NCI-H69 (cell line): ENCODE data around the gene UTP11.
A peak's percentile ranks its signal among the peaks of the same experiment; 100 is the strongest.

ENCODE experiments used
- DNase-seq: peaks from one replicate; lab custom pipeline; 2025; lab: John Stamatoyannopoulos, UW

The UTP11 gene

DNA sequence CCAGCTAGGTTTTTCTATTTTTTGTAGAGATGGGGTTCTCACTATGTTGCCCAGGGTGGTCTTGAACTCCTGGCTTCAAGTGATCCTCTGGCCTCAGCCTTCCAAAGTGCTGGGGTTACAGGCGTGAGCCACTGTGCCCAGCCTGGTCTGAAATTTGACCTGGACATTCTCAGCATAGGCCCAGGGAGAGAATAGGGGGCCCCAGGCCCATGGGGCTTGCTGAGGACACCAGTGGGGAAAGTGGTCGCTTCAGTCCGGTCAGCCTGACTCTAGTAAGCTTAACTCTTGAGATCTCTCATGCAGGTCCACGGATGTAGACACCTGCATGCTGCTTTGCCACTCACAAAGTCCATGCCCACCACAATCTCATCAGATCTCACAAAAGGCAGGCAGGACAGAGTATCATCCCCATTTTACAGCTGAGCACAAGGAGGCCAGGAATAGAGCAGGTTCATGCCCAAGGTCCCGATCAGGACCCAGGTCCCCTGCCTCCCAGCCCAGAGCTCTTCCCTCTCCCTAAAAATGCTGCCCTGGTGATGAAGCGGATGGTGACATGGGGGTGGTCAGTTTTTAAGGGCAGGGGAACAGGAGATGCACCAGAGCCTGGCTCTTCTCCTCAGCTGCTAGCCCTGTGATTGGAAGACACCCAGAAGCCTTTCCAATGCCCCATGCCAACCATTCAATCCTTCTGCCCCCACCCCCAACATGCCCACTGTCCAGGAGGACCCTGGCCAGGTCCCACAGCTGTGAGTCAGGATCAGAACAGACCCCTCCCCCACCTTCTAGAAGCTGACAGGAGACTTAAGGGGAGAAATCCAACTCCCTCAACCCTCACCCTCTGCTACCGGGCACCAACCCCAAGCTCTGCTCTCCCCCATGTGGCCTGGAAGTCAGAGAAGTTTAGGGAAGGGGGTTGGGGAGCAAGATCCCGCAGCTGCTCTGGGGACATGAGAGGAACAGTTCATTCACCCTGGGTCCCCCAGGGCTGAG, 9.0 kb upstream of the UTP11 start:
- DNase-seq: no peak

DNA sequence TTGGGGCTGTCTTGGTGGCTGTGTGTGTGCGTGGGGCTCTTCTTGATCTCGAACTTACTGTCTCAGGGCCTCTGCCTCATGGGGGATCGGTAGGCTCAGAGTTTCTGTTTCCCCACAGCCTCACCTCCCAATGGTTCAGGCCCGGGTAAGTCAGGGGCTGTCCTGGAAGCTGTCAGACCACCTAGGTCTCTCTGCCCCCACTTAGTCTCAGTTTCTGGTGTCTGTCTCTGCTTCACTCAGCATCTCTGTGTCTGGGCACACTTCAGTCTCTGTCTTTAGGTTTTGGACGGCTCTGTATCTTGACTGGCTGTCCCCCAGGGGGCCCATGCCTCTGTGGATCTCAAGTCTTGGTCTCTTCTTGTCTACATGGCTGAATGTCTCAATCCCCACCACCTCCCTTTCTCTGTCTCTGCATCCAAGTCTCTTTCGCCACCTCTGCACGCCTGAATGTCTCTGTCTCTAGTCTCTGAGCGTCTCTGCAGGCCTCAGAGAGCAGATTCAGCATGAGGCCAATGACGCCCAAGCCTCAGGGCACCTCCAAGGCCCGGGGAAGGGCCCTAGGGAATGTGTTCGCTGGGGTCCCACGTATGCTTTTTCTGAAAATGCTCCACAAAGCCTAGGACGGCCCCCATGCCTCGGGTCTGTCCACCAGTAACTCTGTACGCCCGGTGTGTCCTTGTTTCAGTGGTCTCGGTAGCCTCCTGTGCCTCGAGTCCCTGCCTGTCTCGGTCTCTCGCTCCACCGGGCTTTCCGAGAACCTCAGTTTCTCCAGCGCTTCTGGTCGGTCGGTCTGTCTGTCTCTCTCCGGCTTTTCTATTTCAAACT, 8.0 kb upstream of the UTP11 start:
- DNase-seq: no peak

DNA sequence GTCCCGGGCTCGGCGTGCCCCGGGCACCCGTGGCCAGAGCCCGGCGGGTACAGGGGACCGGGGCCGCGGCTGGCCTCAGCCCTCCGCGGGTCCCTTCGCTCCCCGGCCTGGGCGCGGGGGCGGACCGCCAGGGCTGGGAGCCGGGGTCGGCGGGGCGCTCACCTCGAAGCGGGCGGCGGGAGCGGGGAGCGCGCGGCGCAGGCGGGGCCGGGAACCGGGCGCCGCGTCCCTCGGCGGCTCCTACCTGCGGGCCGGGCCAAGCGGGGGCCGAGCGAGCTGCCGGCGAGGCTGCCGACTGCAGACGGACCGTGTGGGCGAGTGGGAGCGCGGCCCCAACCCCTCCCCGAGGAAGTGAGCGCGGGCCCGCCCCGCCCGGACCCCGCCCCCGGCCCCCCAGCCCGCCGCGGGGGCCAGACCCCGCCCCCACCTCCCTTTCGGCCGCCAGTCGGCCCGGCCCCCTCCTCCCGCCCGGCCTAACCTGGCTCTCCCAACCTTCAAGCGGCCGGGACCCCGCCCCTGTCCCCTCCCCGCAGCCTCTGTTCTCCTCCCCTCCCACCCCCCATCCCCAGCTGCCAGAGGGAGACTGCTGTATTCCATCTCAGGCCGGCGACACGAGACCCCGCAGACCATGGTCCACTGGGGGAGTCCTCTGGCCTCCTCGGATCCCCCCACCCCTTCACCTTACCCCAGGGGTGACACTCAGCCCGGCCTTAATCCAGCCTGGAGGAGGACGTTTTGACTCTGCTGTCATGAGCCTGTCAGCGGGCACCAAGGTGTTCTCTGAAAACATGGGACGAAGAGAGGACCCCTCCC, 7.1 kb upstream of the UTP11 start, which contains the start of gene FHL3:
TSS of gene FHL3 (minus strand) at position 320 of the 813 bp plus-strand sequence. CDS start 6,102 bp downstream, outside the sequence.
- DNase-seq: peak; percentile 67

DNA sequence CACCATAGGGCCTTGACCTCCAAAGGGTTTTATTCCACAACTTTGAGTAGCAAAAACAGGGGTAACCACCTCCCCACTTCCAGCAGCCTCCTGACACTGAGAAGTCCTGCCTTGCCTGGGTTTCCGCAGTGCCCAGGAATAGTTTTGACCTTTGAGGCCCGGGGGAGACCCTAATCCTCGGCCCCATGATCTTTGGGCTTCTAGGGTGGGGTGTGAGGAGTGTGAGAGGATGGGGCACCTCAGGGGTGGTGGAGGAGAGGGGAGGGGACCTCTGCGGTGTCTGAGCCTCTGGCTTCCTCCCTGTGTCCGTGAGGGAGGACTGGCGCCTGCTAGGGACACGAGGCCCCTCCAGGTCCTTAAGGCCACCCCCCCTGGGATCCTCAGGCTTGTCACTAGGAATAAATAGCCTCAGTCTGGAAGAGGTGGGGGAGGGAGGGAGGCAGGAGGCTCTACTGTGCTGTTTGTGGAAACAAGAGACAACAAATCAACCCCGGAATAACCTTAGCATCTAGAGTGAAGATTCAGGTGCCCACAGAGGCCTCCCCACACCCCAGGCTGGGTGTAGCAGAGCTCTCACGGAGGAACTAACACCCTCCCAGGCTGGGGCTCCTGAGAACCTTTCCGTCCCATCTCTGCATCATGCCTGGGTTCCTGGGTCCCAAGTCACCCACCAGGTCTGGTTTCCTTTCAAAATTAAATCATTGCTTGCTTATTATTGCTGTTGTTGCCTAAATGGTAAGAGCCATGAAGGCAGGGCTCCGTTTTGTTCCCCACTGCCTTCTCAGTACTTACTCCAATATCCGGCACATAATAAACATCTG, 6.3 kb upstream of the UTP11 start:
- DNase-seq: no peak

DNA sequence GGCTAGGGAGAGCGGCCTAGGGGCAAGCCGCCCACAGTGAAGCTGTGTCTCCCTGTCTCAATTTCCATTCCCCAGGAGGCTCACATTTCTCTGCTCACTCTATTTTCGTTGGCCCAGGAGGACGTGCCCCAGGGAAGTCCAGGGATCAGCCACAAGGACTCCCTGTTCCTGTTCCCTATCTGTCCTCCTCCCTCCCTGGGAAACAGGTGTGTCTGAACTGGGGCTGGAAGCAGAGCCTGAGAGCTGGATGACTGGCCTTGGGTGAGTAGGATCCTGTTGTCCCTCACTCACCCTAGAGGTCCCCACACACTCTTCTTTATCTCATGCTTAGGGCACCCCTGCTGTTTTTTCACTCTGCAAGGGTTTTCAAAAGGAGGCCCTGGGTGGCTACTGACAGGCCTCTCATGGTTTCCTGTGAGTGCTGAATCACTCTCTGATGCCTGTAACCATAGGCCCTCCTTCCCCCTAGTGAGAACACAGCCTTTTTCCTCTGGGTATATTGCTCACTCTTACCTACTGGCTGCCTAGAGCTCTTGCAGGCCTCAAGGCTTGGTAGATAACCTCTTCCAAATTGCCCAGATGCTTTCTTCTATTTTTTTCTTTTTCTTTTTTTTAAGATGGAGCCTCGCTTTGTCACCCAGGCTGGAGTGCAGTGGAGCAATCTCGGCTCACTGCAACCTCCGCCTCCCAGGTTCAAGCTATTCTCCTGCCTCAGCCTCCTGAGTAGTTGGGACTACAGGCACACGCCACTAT, 3.3 kb upstream of the UTP11 start:
- DNase-seq: no peak

DNA sequence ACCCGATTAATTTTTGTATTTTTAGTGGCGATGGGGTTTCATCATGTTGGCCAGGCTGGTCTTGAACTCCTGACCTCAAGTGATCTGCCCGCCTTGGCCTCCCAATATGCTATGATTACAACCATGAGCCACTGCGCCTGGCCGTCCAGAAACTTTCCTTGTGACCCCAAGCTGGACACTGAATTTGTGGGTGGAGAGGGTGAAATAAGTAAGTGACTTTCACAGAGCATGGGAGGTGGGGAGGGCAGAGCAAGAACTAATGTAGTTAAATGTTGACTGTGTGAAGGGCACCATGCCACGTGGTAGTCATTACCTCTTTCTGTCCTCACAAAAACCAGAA, 2.7 kb upstream of the UTP11 start:
- DNase-seq: no peak

DNA sequence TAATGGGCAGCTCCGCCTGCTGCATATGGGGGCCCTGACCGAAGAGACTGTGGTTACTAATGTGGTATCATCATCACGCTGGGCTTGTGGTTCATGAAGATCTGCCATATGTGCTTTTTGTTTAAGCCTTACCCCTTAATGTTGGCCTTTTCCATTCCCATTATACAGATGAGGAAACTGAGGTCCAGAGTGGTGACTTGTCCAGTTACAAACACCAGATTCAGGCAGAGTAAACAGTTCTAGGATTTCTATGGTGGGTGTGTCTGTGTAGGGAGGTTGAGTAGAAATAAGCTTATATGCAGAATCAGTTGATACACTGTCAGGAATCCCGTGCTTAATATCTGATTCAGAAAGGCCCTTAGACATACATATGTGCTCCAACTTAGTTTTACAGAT, 691 bp downstream of the UTP11 start:
- DNase-seq: no peak

DNA sequence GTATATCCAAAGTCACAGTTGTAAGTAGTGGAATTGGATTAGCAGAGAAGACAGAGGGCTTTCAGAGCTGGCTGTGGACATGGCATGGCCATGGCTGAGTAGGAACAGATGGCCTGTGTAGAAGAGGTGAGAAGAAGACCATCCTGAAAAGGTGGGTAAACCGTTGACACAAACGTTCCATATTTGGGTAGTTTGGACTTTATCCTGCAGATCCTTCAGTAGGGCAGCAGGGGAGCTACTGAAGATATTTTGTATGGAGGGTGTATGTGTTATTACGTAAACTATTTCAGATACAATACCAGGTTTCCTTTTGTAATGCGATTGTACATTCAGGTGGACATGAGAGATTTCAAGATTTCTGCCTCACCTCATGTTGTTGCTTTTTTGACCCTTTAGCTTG, 1.6 kb downstream of the UTP11 start:
- no peak for DNase-seq

DNA sequence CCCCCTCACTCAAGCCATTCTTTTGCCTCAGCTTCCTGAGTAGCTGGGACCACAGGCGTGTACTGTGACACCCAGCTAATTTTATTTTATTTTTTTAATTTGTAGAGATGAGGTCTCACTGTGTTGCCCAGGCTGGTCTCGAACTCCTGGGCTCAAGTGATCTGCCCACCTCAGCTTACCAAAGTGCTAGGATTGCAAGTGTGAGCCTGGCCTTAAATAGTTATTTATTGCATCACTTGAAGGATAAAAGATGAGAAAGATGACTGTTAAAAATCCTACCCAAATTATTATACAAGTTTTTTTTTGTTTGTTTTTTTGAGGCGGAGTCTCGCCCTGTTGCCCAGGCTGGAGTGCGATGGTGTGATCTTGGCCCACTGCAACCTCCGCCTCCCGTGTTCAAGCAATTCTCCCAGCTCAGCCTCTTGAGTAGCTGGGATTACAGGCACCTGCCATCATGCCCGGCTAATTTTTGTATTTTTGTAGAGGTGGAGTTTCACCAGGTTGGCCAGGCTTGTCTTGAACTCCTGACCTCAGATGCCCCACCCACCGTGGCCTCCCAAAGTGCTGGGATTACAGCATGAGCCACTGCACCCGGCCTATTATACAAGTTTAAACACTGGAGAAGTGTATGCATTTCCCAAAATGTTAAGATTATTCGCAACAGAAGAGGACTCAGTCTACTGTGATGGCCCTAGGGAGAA, 2.3 kb downstream of the UTP11 start:
- DNase-seq: no peak

DNA sequence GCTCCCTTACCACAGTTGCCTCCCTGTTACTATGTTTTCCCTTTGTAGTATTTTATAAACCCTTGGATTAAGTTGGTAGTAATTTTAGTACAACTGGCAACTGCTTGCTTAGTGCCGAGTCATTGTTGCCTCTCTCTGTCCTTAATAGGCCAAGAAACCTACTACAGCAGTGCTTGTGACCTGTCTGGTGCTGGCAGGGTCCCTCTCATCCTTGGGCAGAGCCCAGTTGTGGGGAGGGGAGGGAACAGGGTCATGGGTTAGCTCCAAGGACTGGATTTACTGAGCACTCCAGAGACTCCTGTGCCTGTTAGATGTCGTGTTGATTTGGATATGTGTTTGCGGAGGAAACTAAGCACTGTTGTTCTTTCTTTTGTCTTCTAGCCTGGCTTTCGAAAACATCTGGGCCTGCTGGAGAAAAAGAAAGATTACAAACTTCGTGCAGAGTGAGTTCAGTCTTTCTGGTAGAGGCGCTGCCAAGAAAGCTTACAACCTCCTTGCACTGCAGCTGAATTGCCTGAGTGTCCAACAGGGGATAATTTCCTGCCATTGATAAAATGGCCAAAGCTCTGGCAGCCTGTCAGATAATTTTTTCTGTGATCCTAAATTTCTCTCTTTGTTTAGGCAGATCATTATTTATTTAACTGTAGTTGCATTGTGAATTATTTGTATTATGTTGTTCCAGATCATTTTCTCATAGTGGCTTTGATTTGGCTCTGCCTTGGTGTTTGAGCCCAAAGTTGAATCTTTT, 3.6 kb downstream of the UTP11 start:
- no peak for DNase-seq

DNA sequence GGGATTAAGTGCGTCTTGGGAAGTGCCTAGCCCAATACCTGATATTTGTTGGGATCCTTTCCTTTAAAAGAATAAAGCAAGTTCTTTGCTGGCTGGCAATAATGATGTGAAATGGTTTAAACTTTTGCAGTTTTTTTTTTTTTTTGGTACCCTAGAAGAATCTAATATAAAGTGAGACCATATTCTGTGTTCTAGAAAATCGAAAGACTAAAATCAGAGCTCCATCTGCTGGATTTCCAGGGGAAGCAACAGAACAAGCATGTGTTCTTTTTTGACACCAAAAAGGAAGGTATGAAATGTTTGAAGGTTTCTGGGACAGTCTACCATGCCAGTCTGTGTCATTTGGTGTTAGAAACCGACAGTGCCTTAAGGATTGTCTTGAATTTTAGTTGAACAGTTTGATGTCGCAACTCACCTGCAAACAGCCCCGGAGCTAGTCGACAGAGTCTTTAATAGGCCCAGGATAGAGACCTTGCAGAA, 6.4 kb downstream of the UTP11 start:
- DNase-seq: peak; percentile 6

DNA sequence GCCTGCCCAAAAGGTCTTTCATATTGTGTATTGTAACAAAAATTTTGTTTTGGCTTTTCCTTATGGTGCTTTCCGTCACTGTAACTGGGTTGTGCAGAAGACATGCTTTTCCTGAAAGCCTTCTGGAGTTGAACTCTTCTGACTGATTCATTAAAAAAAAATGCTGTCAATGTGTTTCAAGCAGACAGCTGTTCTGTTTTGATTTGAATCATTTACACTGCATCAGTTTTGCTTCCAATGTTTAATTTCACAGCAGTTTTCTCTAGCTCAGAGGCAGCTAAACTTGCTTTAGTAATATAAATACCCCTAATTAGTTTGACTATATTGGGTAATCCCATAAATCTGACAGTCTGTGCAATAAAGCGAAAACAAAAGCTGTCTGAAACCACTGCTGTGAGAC, 7.9 kb downstream of the UTP11 start:
- DNase-seq: peak; percentile 58

DNA sequence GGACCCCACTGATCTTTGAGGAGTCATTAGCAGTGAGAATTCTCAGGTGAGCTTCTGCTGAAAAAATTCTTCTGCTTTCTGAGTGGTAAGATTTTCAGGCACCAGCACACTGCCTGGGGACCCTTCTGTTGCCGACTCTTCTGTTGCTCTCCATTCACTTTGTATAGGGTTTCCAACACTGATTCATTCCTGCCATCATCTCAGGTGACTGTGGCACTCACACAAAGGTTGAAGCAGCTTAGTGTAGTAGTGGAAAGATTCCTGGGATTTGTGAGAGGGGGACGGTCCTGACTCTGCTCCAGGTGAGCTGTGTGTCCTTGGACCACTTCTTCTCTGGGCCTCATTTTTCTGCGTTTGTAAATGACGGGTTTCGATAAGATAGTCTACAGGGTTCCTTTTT, 9.4 kb downstream of the UTP11 start:
- DNase-seq: no peak

DNA sequence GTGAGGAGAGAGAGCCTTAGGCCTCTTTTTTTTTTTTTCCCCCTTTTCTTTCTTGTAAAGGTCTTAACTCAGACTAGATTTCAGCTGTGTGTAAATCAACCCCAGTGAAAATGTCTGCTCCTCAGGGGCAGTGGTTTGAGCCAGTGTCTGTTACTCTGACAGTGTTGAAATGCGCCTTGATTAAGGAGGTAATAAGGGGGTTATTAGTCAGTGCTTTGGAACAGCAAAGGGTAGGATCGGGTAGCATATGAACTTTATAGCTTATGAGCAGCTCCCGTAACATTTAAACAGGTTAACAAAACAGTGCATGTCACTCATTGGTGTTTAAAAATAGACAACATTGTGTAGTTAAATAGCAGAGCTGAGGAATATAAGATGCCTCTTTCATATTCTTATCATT, 10.3 kb downstream of the UTP11 start:
- no peak for DNase-seq

DNA sequence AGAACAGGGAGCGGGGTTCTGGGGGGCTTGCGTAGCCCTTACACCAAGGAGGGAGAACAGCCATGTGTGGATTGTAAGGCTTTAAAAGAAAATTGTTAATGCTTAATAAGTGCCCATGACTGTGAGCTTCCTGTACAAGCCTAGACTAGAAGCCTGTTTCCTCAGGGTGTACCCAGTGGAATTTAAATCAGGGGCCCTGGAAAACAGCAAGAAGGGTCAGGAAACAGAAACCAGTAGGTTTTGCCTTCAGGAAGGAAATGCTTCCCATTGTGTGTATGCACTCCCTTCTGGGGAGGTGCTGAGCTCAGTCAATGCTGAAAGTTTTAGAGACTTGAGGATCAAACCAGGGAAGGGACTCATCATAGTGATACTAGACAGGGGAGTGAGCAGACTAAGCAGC, 12.7 kb downstream of the UTP11 start:
- no peak for DNase-seq

DNA sequence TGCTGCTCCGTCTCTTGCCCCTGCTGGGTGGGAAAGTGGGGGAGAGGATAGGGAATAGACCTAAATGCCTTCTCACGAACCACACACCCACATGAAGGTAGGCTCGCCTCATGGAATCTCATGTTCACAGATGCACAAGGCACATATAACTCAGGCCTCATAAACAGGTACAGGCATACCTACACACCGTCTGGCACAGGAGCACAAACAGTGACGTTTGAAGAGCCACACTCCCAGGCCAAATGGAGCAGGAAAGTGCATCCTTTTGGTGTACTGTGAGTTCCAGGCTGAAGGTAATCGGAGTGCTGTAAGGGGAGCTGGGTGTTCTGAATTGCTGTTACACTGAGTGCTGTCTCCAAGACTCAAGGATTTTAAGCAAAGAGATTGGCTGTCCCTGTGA, 13.1 kb downstream of the UTP11 start:
- DNase-seq: no peak

DNA sequence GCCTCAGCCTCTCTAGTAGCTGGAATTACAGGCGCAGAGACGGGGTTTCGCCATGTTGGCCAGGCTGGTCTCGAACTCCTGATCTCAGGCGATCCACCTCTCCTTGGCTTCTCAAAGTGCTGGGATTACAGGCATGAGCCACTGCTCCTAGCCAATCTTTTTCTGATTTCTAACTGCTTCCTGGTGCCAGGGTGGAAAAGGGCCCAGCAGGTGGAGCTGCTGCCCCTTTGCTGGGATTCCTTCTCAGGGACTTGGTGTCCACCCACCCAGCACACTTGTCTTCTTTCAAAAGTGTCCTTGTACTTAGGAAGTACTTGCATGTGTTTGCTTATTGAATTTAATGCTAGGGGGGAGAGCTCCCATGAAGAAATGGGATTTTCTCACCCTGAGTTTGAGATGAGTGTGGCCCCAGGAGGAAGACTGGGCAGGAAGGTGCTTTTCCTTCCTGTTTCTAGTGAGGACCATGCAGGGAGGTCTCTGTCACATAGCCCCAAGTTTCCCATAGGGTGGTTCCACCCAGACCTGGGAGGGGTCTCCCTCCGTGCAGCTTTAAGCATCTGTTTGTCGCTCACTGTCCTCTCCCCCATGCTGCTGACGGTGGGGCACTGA, 14.2 kb downstream of the UTP11 start:
- DNase-seq: peak; percentile 44
